ENCODE measurements around the gene GTPBP3.

The GTPBP3 gene

GRCh38 chr19:17380426-17381138 lies 43.2 kb downstream of the GTPBP3 start:
- in situ Hi-C loops (cut with HindIII; ENCODE audit: low sequenced_read_pairs) = no loop called here

GRCh38 chr19:17385878-17386611 lies 48.7 kb downstream of the GTPBP3 start:
- in situ Hi-C loops (cut with HindIII; ENCODE audit: low sequenced_read_pairs) = no loop called here

GRCh38 chr19:17389288-17389687 lies 51.9 kb downstream of the GTPBP3 start:
- in situ Hi-C loops (cut with HindIII; ENCODE audit: low sequenced_read_pairs) = no loop called here

- in situ Hi-C loops (cut with HindIII; ENCODE audit: low sequenced_read_pairs) = no loop called here
Measured at GRCh38 chr19:17389957-17390664, 52.8 kb downstream of the GTPBP3 start.

- in situ Hi-C loops (cut with HindIII; ENCODE audit: low sequenced_read_pairs) = no loop called here
Measured at GRCh38 chr19:17390665-17391370, 53.5 kb downstream of the GTPBP3 start.

- in situ Hi-C loops (cut with HindIII; ENCODE audit: low sequenced_read_pairs) = no loop called here
Measured at GRCh38 chr19:17391371-17392151, 54.2 kb downstream of the GTPBP3 start.

Measured in DLD1 (cell line).